Fibroblast of skin of right biceps (primary cell): ENCODE results near the gene DERA.
"Not testable (repeated sequence)": the region's sequence is repeated elsewhere in the genome, so short reads cannot be mapped to it uniquely, and the experiment has no call there.

ENCODE experiments used
- DNase-seq: peaks from one replicate; pipeline ENCODE4 v3.0.0-alpha.2; 2013

The DERA gene

DNA sequence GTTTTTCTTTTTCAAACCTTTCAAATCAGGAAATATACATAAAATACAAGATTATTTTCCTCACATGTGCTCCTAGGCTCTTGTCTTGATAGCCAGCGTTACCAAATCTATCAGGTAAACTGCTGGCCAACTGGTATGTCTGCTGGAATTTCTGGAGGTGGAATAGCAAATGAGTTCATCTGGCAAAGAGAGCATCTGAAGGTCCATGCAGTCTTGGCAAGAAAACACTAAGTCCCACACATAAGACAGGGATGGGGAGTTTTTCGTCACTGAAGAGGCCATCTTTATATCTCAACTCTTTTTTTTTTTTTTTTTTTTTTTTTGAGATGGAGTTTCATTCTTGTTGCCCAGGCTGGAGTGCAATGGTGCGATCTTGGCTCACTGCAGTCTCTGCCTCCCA lies 60.1 kb downstream of the DERA start:
- DNase-seq: no peak

DNA sequence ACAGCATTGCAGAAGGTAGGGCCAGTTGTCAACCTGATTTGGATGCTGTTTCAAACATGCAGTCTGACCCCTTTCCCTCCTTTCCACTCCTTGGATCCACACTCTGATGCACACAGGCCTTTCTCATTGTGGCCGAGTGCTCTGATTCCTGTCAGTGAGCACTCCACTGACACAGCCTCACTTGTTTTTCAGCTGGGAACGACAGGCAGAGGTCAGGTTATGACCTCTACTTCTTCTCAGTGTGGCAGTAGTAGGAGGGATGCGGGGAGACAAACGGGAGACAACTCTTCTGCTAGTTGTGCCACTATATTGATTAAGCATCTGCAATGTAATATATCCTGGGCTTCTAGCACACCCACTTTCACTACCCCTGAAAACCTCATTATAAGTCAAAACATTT lies 61.8 kb downstream of the DERA start:
- DNase-seq: no peak

DNA sequence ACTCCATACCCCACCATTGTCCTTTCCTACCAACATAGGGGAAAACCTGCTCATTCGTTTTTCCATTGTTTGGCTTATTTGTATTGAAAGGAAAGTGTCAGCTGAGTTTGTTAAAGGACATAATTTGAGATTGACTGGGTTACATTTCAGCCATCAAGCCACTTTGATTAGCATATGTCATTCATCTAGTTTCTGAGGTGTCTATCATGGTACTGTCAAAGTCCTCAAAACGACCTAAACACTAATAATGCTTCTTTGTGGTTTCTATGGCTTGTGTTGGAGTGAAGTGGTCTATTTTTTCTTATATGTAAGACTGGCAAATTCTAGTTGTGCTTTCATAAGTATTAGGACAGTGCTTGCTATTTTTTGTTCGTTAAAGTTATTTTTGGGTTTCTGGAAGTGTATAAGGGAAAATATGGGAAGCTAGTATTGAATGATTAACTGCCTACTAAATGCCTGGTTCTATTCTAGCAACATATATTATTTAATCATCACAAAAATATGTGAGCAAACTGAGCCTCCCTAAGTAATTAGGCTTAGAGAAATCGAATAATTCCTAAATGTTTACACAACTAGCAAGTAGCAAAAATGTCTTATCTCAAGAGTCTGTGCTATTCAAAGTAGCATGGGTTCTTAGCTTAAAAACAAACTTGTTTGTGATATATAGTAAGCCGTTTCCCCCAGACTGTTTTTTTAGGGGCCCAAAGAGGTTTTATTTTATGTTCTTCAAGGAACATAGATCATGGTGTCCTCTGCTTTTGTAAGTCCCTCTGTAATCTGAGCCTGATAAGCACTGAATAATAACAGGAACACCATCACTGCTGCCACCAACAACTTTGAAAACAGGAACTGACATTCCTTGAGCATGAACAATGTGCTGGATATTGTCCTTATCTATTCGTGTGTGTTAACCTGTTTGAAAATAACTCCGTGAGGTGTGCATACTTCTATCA lies 67.1 kb downstream of the DERA start:
- peak; percentile 62 for DNase-seq

DNA sequence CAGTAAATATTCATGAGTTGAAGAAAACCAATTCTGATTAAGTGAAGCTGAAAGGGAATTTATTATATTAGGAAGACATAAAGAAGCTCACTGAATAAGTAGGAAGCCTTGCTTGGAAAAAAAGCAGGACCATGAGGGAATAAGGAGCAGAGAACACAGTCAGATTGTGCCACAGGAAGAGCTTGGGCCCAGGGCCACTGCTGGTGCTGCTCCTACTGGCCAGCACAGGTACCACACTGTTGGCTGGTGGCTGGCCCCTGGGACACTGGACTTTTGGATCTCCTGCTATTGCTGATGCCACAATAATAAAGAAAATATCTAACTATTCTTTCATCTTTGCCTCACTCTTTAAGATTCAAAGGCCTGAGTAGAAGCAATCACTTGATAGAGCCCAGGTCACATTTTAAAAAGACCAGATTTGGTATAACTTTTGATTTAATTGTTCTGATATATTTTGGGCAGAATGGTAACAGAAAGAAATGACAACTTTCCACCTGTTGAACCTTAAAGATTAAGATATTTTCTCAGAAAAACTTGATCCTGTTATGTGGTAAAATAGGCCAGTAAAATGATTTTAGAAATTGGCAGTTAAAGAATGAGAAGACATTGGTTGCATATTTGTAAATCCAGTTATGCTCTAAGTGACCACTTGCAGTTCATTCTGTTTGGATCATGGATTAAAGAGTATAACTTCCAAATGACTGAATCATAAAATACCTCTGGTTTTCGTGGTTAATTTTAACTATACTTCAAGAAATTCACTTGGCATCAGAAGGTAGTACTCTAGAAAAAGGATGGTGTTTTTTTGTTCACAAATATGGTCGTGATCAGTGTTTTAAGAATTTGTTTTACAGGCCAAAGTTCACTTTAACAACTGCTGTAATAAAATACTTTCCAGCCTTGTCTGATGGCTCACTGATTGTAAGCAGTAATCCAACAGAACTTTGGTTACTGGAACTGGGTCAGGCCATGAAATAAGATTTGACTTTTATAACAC lies 68.3 kb downstream of the DERA start:
- DNase-seq: peak; percentile 94

DNA sequence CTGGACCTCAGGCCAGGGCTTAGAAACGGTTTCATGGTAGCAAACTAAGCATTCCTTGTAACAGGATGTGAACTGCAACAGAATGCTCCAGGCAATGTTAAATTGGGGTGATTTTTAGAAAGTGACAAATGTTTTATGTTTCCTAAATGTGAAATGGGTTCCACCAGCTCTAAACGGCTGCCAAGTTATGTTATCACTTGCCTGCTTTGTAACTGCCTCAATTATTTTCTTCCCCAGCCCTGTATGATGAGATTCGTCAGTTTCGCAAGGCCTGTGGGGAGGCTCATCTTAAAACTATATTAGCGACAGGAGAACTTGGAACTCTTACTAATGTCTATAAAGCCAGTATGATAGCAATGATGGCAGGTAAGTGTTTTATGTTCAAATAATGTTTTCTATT lies 70.9 kb downstream of the DERA start:
- peak; percentile 24 for DNase-seq

DNA sequence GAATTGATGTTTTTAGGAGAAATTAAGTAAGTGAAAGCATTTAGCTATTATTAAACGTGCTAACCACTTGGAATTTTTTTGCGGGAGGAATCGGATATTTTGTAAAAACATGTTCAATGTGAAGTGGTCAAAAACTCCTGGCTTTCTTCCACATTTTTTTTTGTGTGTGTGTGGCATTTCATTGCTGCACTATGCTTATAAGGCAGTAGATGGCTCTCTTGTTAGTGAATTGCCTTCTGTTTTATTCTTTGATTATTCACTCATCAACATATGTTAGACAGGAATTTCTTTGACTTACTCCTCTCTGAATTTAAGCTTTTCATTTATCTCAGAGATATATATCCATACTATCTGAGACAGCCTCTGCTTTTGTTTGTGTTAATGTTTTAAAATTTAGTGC lies 71.3 kb downstream of the DERA start:
- peak; percentile 62 for DNase-seq

DNA sequence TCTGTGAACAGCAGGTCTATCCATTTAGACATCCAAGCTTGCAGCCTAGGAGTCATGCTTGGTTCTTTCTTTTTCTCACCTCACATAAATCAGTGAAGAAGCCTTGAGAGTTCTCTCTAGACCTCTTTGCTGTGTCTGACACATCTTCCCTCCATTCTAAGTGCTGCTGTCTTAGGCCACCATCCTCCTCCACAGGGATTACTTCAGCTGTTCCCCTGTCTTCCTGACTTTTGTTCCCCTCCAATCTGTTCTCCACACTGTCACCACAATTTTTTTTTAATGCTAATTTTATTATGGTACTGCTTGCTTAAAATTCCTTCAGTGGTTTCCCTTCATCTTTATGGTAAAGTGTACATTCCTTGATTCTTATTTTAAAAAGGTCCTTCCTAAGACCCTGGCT lies 71.8 kb downstream of the DERA start:
- DNase-seq: no peak

DNA sequence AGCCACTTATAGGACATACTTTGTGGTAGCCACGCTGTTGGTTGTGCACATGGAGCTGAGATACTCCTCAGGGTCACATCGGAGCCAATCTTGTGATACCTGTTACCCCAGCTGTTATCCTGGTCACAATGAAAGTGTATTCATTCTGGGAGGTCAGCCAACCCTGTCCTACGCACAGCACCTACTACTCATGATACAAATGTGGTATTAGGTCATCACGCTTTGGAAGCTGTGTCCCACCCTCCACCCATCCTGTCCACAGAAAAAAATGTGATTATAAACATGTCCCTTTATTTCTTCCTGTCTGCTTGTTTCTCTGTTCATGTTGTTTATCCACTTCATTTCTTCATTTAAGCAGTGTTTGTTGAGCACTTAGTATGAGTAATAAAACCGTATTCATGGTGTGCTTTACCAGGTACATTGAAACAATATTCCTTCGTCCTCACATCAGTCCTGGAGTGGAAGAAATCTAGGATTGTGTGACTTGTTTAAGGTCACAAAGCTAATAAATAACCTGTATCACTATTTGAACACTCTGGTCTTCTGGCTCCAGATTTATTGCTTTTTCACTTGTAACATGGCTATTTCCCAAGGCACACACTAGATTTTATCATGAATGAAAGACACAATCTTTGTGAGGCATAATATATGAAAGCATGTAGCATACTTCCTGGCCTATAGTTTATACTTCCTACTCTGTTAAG lies 73.1 kb downstream of the DERA start:
- no peak for DNase-seq

DNA sequence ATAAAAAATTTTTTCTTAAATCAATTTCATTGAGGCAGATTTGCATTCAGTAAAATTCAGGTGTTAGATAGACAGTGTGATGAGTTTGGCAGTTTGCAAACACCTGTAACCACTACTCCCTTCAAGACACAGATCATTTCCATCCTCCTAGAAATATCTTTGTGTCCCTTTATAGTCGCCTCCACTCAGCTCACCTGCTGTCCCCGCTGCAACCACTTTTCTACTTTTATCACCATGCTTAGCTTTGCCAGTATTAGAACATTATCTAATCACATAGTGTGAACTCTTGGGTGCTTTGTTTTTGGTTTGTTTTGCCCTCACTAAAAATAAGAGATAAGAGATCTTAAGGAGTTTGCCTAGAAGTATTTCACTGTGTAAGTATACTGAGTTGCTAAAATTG lies 73.8 kb downstream of the DERA start:
- no peak for DNase-seq

DNA sequence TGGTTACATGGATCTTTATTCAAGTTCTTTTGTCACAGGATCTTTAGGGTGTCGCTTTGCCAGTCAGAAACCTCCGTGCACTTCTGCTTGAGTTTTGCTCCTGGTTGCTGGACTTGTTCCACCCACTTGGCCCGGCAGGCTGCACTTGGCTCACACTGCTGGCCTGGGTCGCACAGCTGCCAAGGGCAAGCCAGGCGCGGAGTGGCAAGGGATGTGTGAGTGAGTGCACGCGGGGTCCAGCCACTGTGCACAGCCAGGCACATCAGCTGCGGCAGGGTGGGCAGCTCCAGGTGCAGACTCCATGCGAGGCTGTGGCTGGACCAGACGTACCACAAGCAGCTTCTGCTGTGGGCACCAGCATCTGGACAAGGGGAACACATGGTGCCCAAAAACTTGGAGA lies 76.6 kb downstream of the DERA start:
- no peak for DNase-seq

DNA sequence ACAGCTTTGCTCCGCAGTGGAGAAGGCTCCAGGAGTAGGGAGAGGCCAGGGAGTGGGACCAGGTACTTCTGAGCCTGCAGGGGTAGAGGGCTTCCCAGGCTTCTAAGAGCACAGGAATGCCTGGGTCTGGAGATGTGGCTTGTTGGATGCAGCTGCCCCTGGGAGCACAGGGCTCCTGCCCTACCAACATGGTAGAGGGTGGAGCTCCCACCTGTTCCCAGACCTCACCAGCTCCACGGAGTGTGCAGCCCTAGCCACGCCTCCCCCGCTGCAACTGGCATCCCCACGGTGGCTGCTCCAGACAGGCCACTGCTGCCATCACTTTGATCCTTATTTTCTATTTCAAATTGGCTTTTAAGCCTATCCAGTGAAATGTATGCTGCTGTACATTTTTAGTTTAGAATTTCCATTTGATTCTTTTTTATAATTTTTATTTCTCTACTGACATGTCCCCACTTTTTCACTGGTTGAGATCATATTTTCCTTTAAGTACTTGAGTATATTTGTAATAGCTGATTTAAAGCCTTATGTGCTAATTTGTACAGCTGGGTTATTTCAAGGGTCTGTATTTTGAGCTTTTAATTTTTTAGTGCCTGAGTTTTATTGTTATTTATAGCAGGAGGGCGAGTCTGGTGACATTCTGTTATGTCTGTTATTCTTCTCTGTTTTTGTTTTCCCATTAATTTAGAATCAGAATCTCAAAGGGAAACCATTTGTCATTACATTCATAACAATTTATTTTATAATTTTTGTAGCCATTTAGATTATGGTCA lies 78.0 kb downstream of the DERA start:
- no peak for DNase-seq

DNA sequence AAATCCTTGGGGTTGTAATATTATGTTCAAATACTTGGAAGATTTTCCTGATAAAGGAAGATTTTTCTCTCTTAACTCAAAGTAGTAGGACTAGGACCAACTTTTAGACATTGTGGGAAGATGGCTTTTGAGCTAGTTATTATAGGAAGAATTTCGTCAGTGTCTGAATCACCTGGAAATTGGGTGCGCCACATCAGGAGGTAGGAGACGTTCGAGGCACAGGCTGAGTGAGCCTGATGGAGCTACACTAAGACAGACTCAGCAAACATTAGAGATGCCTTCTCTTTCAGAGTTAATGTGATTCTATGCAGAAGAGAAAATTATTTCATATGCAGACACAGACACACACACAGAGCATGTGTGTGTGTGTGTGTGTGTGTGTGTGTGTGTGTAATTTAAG lies 84.7 kb downstream of the DERA start:
- DNase-seq: no peak

DNA sequence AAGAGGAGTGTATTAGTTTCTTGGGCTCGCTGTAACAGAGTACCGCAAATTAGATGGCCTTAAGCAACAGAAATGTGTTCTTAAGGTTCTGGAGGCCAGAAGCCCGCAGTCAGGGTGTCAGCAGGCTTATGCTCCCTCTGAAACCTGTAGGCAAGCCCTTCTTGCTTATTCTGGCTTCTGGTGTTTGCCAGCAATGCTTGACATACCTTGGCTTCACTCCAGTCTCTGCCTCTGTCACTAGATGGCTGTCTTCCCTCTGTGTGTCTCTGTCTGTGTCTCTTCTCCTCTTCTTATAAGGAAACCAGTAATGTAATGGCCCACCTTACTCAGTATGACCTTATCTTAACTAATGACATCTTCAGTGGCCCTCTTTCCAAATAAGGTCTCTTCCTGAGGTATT lies 85.1 kb downstream of the DERA start:
- peak; percentile 71 for DNase-seq

DNA sequence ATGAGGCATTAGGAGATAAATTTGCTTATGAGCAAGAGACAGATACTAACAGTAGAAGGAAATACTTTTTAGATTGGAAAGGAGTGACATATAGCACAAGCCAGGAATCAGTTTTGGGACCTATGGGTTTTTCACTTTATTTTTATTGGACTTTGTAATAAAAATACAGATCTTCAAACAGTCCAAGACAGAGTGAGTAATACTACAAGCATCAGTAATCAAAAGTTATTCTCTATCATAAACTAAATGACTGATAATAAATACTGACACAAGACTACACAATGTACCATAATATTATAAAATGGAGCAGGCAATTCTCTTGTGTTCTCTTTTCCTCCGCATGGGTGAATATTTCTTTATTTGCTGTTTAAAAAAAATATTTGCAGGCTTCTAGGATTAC lies 85.8 kb downstream of the DERA start:
- no peak for DNase-seq

DNA sequence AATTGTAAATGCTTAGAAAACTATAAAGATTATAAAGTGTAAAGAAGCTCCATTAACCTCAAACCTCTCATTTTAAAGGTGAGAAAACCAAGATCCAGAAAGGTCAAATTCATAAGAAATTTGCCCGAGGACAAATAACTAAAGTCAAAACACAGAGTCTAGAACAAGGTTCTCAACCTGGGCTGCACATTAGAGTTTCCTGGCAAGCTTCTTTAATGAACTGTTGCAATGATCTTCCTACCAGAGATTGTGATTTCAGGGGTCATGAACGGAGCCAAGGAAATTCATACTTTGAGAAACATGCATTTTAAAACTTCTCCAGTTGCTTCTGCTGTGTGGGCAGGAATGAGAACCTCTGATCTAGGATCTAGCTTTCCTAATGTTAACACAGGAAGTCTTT lies 86.8 kb downstream of the DERA start:
- DNase-seq: no peak

DNA sequence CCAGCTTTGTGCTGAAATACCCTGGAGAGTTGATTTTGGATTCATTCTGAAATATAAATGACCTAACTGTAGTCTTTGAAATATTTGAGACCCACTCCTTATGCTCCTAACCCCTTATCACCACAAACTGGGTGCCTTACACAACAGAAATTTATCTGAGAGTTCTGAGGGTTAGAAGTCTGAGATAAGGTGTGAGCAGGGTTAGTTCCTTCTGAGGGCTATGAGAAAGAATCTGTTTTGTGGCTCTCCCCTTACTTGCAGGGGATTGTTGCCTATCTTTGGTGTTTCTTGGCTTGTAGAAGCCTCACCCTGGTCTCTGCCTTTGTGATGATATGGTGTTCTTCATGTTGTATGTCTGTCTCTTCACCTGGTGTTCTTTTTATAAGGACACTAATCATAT lies 91.7 kb downstream of the DERA start:
- no peak for DNase-seq

DNA sequence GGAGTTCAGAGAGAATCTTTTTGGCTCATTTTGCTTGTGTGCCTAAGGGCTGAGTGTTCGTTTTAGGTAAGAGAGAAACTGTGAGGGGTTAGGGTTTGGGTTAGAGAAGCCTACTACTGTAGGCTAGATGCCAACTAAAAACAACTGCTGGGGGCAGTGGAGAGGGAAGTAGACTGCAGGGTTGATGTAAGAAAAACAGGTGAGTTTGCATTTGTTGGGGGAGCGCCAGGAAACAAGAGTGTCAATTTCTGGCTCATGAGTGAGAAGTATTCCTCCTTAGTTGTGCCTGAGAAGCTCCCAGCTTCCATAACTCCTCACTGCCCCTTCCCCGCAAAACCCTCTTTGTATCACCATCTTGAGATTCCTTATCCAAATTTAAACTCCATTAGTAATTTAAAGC lies 92.3 kb downstream of the DERA start:
- no peak for DNase-seq

DNA sequence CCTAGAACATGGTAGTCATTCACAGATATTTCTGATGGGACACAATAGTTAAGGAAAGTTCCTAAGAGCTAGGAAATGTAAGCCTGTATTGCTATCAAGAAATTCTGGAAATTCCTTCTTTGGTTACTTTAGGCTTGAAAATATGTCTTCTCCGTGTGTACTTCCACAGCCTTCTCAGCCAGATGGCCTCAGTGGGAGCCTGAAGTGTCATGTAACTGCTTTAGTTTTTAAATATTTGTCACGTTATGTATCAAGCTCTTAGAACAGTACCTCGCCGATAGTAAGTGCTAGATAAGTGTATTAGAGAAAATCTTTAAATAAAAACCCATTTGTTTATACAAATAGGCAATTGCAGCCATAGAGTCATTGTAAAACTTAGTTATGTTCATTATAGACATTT lies 95.6 kb downstream of the DERA start:
- DNase-seq: no peak

DNA sequence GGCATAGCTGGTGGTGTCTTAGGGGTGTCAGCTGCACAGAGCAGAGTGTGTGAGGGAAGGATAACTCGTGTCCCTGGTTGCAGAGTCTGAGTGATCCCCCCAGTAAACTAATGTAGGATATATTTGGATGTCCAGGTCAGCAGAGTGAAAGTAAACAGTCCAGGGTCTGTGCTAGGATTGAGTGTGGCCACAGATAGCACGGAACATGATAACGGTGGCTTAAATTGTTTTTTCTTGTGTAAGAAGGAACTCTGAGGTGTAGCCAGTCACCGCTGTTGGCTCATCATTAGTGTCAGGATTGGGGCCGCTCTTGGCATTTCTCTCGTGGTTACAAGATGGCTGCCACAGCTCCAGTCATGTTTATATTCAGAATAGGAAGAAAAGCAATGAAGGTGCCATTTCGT lies 97.3 kb downstream of the DERA start:
- DNase-seq: no peak

DNA sequence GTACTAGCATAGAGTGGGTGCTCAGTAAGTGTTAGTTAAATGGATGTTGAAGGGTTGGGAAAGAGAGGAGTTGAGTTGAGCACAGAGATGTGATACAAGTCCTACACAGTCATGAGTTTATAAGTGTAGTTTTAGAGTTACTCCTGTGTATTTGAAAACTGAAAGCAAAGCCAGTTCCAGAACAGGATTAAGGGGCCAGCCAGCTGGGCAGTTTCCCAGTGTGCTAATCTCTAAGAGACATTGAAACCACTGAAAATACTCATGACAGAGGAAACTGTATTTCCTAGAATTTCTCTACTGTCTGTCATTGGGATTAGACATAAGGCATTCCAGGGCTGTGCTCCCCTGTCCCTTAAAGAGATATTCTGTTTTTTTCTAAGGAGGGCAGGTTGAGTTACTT lies 101.0 kb downstream of the DERA start:
- DNase-seq: no peak

DNA sequence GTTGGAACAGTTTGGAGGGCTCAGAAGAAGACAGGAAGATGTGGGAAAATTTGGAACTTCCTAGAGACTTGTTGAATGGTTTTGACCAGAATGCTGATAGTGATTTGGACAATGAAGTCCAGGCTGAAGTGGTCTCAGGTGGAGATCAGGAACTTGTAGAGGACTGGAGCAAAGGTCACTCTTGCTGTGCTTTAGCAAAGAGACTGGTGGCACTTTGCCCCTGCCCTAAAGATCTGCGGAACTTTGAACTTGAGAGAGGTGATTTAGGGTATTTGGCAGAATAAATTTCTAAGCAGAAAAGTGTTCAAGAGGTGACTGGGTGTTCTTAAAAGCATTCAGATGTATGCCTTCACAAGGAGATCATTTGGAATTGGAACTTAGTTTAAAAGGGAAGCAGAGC lies 102.6 kb downstream of the DERA start:
- not testable (repeated sequence) for DNase-seq

DNA sequence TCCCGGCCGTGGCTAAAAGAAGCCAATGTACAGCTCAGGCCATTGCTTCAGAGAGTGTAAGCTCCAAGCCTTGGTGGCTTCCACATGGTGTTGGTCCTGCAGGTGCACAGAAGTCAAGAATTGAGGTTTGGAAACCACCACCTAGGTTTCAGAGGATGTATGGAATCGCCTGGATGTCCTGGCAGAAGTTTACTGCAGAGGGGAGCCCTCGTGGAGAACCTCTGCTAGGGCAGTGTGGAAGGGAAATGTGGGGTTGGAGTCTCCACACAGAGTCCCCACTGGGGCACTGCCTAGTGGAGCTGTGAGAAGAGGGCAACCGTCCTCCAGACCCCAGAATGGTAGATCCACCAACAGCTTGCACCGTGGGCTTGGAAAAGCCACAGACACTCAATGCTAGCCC lies 103.3 kb downstream of the DERA start:
- DNase-seq: not testable (repeated sequence)
